Adipocyte (in vitro differentiated cells): Measurements from ENCODE around the gene TMEM181.
"Not testable (repeated sequence)": the region's sequence is repeated elsewhere in the genome, so short reads cannot be mapped to it uniquely, and the experiment has no call there.

ENCODE experiments used
- DNase-seq: peaks from one replicate; pipeline ENCODE4 v3.0.0-alpha.2; 2015; ENCODE audit warnings: low read depth
- H3K27me3 ChIP-seq: replicated peaks from 2 replicates; pipeline ENCODE4 v1.7.0; 2013; ENCODE audit warnings: mild to moderate bottlenecking, low read length, moderate library complexity; ENCODE audit not compliant: control insufficient read depth, insufficient read depth
- H3K36me3 ChIP-seq: 2 replicates; pipeline ENCODE4 v1.7.0; 2013; ENCODE audit warnings: low read length, mild to moderate bottlenecking, moderate library complexity; ENCODE audit not compliant: control insufficient read depth, insufficient read depth, severe bottlenecking
- H3K4me1 ChIP-seq: 2 replicates; pipeline ENCODE4 v1.7.0; 2013; ENCODE audit warnings: mild to moderate bottlenecking, low read length, moderate library complexity; ENCODE audit not compliant: control insufficient read depth, insufficient read depth
- H3K4me3 ChIP-seq: 2 replicates; pipeline ENCODE4 v1.7.0; 2013; ENCODE audit warnings: mild to moderate bottlenecking, low read length, moderate library complexity
- H3K9ac ChIP-seq: 2 replicates; pipeline ENCODE4 v1.7.0; 2013; ENCODE audit warnings: mild to moderate bottlenecking, low read length, moderate library complexity
- H3K9me3 ChIP-seq: 2 replicates; pipeline ENCODE4 v1.7.0; 2013; ENCODE audit warnings: mild to moderate bottlenecking, low read length, moderate library complexity; ENCODE audit not compliant: control insufficient read depth

TMEM181 gene

GRCh38 chr6:158669145-158670035 is 109.5 kb downstream of the TMEM181 start:
- Histone ChIP-seq H3K27me3 (no peaks in the 10 kb centered on the region), H3K4me1 (peaks cover 32% of the 10 kb centered on the region), H3K9me3 (no peaks in the 10 kb centered on the region), H3K4me3 (no peak overlapping the region), H3K36me3 (no peaks in the 10 kb centered on the region), H3K9ac (no peak overlapping the region)
- DNase-seq = no peak

DNA sequence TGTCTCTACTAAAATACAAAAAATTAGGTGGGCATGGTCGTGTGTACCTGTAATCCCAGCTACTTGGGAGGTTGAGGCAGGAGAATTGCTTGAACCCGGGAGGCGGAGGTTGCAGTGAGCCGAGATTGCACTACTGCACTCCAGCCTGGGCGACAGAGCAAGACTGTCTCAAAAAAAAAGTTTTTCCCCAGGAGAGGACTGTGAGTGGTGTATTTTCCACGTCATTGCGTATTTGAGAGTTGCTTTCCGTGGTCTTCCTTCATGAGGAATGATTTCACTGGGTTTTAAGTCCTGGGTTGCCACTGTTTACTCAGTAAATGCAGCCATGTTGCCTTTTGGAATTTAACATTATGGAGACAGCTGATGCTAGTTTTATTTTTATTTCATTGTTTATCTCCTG is 112.2 kb downstream of the TMEM181 start:
- H3K9ac ChIP-seq, H3K27me3 ChIP-seq, H3K4me3 ChIP-seq, H3K36me3 ChIP-seq, DNase-seq, H3K9me3 ChIP-seq: not testable (repeated sequence)
- peaks cover 23% of the 10 kb centered on the region for H3K4me1 ChIP-seq

GRCh38 chr6:158672726-158673125 is 112.8 kb downstream of the TMEM181 start:
- no peaks in the 10 kb centered on the region for H3K27me3 ChIP-seq
- DNase-seq = no peak
- peaks cover 17% of the 10 kb centered on the region for H3K4me1 ChIP-seq
- H3K36me3 ChIP-seq = no peaks in the 10 kb centered on the region
- no peak overlapping the region for H3K4me3 ChIP-seq
- H3K9ac ChIP-seq = no peak overlapping the region
- no peaks in the 10 kb centered on the region for H3K9me3 ChIP-seq

DNA sequence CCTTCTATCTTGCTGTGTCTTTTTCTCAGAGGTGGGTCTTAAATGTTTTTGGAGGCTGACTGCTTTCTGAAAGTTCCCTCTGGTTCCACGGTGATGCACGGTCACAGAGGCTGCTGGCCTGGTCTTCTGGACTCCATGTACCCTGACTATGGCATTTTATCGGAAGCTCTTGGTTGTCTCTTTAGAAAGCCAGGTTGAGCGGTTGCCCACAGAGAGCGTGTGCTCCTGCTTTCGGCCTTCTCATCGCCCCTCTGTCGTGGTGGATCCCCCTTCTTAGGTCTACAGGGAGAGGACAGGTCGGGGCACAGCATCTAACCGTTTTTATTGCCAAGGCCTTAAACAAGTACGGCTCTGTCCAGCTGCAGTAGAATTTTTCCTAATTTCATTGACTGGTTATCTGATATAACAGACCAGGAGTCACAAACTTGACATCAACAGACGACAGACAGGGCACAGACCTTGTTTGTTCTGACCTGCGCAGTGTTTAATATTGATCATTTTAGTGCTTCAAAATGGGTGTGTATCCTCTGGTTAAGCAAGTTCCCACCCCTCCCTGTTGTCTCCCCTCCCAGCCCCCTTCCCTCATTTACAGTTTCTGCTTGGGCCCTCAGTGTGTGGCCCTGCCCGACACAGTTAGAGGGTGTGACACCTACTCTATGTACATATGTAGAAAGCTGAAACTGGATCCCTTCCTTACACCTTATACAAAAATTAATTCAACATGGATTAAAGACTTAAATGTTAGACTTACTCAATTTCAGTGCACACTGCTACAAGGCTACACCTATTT is 114.6 kb downstream of the TMEM181 start:
- no peak overlapping the region for H3K9ac ChIP-seq
- no peaks in the 10 kb centered on the region for H3K9me3 ChIP-seq
- no peak overlapping the region for H3K4me3 ChIP-seq
- peaks cover 14% of the 10 kb centered on the region for H3K4me1 ChIP-seq
- no peaks in the 10 kb centered on the region for H3K36me3 ChIP-seq
- H3K27me3 ChIP-seq = no peaks in the 10 kb centered on the region
- no peak for DNase-seq

GRCh38 chr6:158677094-158677493 is 117.2 kb downstream of the TMEM181 start:
- not testable (repeated sequence) for H3K9ac ChIP-seq, H3K27me3 ChIP-seq, H3K4me3 ChIP-seq, H3K9me3 ChIP-seq, H3K36me3 ChIP-seq, DNase-seq
- H3K4me1 ChIP-seq = peaks cover 10% of the 10 kb centered on the region

DNA sequence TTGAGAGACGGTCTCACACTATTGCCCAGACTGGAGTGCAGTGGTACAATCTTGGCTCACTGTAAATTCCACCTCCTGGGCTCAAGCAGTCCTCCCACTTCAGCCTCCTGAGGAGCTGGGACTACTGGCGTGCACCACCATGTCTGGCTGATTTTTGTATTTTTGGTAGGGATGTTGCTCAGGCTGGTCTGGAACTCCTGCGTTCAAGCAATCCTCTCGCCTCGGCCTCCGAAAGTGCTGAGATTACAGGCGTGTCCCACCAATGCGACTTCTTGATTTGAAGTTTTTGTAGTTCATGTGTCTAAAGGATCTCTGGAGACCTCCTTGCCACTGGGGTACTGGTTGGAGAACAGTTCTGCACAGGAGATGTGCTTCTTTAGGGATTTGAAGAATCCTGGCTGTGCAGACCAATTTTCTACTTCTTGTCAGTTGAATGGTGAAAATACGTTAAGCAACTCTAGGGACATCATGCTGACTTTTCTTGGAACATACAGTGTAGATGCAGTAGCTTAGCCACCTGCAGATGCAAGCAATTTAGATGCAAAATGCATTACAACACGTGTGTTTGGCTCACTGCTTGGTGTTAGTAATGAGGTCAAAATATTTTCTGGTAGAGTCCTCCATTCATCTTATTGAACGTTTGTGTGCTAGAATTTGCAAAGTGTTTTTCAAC is 118.2 kb downstream of the TMEM181 start:
- no peak overlapping the region for H3K4me3 ChIP-seq
- peaks cover 10% of the 10 kb centered on the region for H3K4me1 ChIP-seq
- DNase-seq = no peak

GRCh38 chr6:158680015-158680414 is 120.1 kb downstream of the TMEM181 start:
- Histone ChIP-seq H3K36me3 (no peaks in the 10 kb centered on the region), H3K9me3 (no peaks in the 10 kb centered on the region), H3K4me3 (no peak overlapping the region), H3K4me1 (peaks cover 28% of the 10 kb centered on the region), H3K9ac (no peak overlapping the region), H3K27me3 (no peaks in the 10 kb centered on the region)
- no peak for DNase-seq

More for the DNA sequence above, 118.2 kb downstream of the TMEM181 start:
- H3K36me3 ChIP-seq = no peaks in the 10 kb centered on the region
- H3K27me3 ChIP-seq = no peaks in the 10 kb centered on the region
- H3K9me3 ChIP-seq = no peaks in the 10 kb centered on the region
- no peak overlapping the region for H3K9ac ChIP-seq

DNA sequence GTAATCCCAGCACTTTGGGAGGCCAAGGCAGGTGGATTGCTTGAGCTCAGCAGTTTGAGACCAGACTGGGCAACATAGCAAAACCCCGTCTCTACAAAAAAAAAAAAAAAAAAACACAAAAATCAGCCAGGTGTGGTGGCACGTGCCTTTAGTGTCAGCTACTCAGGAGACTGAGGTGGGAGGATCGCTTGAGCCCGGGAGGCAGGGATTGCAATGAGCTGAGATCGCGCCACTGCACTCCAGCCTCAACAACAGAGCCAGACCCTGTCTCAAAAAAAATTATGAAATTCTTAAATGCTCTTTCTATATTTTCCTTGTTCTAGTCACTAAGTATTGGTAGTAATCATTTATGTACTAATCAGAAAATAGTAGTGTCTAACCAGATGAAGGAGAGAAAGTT is 120.6 kb downstream of the TMEM181 start:
- DNase-seq = no peak
- H3K4me1 ChIP-seq = peaks cover 30% of the 10 kb centered on the region
- no peak overlapping the region for H3K4me3 ChIP-seq
- H3K27me3 ChIP-seq = no peaks in the 10 kb centered on the region
- no peak overlapping the region for H3K9ac ChIP-seq
- H3K36me3 ChIP-seq = no peaks in the 10 kb centered on the region
- H3K9me3 ChIP-seq = no peaks in the 10 kb centered on the region

DNA sequence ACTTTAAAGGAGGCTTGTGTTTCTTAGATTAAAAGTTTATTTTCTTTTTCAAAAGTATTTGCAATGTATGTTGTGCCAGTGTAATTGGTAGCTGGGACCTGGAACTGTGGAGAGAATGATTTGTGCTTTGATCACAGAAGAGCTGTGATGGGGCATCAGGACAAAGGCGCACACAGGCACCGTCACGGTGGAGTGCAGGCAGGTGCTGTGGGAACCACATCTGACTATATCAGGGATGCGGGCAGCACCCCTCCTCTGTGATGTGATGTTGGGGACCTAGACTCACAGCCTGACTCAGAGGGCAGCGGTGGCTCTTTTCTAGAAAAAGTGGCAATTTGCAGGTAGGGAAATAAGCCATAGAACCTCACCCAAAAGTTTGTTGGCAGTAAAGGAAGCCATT is 124.4 kb downstream of the TMEM181 start:
- H3K4me3 ChIP-seq = no peak overlapping the region
- no peaks in the 10 kb centered on the region for H3K36me3 ChIP-seq
- H3K9ac ChIP-seq = peak overlapping the region; percentile 15
- no peaks in the 10 kb centered on the region for H3K9me3 ChIP-seq
- no peaks in the 10 kb centered on the region for H3K27me3 ChIP-seq
- DNase-seq = no peak
- peaks cover 23% of the 10 kb centered on the region for H3K4me1 ChIP-seq

- H3K9ac ChIP-seq = peak overlapping the region; percentile 62
- H3K9me3 ChIP-seq = no peaks in the 10 kb centered on the region
- H3K27me3 ChIP-seq = no peaks in the 10 kb centered on the region
- H3K4me1 ChIP-seq = peaks cover 23% of the 10 kb centered on the region
- no peak for DNase-seq
- no peaks in the 10 kb centered on the region for H3K36me3 ChIP-seq
- peak overlapping the region; percentile 15 for H3K4me3 ChIP-seq
Measured at GRCh38 chr6:158684745-158685324, 124.9 kb downstream of the TMEM181 start.
